ENCODE measurements around the gene TEX29. TPM values are rescaled to one million over a fixed set of nuclear protein-coding genes. Genes with fewer than 3 reads are reported as not detected.

TEX29 gene
- total and polyA plus RNA-seq, 3 donors from 2014 or later, result 10.4 to 48.9 (median 15.8) TPM

DNA sequence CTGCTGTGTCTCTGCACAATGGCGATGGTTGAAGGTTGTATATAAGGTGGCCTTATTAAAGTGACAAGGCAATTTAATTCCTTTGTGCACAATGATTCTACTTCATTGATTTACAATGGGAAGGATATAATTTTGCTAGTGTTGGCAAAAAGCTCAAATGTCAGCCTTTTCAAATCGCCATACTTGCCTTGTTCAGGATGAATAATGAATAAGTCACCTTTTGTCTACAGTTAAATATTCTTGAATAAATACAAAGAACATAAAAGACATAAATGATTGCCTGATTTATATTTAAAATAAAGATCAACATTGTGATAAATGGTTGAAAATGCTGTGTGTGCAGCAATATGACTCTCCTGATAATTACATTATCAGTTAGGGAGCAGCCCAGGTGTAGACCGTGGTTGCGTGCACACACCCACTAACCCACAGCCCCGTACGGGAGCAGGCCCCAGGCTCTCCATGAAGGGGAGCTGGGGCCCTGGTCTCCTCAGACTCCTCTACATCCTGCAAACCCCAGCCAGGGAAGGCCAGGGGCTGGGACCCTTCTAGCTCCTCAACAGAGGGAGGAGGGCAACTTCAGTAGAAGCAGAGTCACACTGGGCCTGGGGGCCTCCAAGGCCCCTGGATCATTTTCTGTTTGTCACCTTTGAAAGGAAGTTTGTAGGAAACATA, 64.9 kb downstream of the TEX29 start:
- intact Hi-C loops (cut with DNase I; ENCODE audit: low total_unique reads), result no loop called here
- no peak overlapping the region for H3K4me3 ChIP-seq
- H3K27ac ChIP-seq, result no peak overlapping the region
- TF ChIP-seq, protein P1, sequence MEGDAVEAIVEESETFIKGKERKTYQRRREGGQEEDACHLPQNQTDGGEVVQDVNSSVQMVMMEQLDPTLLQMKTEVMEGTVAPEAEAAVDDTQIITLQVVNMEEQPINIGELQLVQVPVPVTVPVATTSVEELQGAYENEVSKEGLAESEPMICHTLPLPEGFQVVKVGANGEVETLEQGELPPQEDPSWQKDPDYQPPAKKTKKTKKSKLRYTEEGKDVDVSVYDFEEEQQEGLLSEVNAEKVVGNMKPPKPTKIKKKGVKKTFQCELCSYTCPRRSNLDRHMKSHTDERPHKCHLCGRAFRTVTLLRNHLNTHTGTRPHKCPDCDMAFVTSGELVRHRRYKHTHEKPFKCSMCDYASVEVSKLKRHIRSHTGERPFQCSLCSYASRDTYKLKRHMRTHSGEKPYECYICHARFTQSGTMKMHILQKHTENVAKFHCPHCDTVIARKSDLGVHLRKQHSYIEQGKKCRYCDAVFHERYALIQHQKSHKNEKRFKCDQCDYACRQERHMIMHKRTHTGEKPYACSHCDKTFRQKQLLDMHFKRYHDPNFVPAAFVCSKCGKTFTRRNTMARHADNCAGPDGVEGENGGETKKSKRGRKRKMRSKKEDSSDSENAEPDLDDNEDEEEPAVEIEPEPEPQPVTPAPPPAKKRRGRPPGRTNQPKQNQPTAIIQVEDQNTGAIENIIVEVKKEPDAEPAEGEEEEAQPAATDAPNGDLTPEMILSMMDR (IDR thresholded peaks at IDR 0.05), result no peak
- no peak for TF ChIP-seq POLR2A (IDR thresholded peaks at IDR 0.05)
- no peaks in the 10 kb centered on the region for H3K36me3 ChIP-seq (ENCODE audit: low read depth, missing control alignments)
- H3K27me3 ChIP-seq, result no peaks in the 10 kb centered on the region
- H3K4me1 ChIP-seq, result no peaks in the 10 kb centered on the region
- WGBS, 2 donors, result 84% methylated on average over 6 of the region's 6 CpGs
- H3K9me3 ChIP-seq, result no peaks in the 10 kb centered on the region
- DNase-seq, result no peak

DNA sequence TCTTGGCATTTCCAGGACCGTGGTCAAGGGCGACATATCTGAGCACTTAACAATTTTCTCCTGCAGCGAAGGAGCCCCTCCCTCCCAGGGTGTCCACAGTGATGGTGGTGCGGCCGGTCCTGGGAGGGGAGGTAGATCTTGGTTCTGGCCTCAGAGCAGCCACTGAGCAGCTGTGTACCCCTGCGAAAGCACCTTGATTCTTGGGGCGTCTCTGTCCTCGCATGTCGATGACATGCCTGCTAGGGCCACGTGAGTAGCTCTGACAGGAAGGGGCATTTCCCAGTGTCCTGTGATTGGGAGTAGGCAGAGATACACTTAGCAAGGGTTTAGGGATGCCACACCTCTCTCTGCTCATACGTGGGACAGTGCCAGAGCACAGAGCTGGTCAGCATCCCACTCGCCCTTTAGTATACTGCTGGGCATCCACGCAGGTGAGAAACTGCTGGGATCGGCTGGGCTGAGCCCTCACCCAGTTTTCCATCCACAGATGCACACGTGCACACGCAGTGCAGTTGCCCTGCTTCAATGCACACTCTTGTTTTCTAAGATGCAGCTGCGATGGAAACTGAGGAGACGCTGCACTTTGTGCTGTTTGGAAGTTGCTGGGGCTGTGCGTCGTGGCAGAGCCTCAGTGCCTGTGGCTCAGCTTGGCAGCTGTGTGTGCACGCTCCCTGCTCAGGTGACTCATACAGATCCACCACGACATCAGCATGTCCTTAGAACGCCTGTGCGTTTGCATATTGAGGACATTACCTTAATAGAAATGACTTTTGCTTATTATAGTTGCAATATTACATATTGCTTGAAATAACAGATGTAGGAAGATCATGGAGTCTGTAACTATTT, 66.8 kb downstream of the TEX29 start:
- Histone ChIP-seq H3K9me3 (no peaks in the 10 kb centered on the region), H3K4me3 (no peak overlapping the region), H3K27ac (no peak overlapping the region), H3K4me1 (no peaks in the 10 kb centered on the region), H3K27me3 (no peaks in the 10 kb centered on the region), H3K36me3 (ENCODE audit: low read depth, missing control alignments) (no peaks in the 10 kb centered on the region)
- intact Hi-C loops (cut with DNase I; ENCODE audit: low total_unique reads), result no loop called here
- WGBS, 2 donors, result 89 to 92% methylated on average over 18 to 24 of the region's 24 CpGs
- TF ChIP-seq, protein P1 (IDR thresholded peaks at IDR 0.05), result no peak
- TF ChIP-seq POLR2A (IDR thresholded peaks at IDR 0.05), result no peak
- no peak for DNase-seq

DNA sequence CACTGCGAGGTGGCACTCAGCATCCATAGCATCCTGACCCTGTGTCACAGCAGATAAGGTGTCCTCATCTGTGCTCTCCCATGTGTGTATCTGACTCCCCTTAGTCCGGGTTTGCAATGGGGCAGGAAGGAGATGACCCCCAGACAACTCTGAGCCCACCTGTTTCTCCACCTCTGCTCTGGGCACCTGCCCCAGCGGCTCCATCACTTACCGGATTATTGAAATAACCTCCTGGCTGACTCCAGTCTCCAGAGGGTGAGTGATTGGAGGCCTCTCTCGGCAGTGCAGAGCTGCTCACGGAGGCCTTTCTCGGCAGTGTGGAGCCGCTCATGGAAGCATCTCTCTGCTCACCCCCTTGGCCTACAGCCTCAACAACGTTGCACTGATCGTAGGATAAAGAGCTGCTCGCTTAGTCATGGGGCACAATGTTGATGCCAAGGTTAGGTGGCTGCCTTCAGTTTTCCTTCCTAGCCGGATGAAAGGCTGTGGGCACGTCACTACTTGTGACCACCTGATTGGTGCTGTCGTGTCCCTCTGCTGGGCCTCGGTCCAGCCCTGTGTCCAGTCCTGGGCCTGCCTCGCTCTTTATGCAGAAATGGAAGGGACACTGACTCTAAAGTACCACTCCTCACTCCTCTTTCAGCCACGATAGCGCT, 67.6 kb downstream of the TEX29 start:
- no peaks in the 10 kb centered on the region for H3K4me1 ChIP-seq
- DNase-seq, result no peak
- intact Hi-C loops (cut with DNase I; ENCODE audit: low total_unique reads), result no loop called here
- no peaks in the 10 kb centered on the region for H3K36me3 ChIP-seq (ENCODE audit: low read depth, missing control alignments)
- H3K4me3 ChIP-seq, result no peak overlapping the region
- no peak overlapping the region for H3K27ac ChIP-seq
- TF ChIP-seq, protein P1 (IDR thresholded peaks at IDR 0.05), result no peak
- TF ChIP-seq POLR2A (IDR thresholded peaks at IDR 0.05), result no peak
- no peaks in the 10 kb centered on the region for H3K27me3 ChIP-seq
- no peaks in the 10 kb centered on the region for H3K9me3 ChIP-seq
- WGBS, 2 donors, result 76 to 85% methylated on average over 17 to 18 of the region's 18 CpGs

DNA sequence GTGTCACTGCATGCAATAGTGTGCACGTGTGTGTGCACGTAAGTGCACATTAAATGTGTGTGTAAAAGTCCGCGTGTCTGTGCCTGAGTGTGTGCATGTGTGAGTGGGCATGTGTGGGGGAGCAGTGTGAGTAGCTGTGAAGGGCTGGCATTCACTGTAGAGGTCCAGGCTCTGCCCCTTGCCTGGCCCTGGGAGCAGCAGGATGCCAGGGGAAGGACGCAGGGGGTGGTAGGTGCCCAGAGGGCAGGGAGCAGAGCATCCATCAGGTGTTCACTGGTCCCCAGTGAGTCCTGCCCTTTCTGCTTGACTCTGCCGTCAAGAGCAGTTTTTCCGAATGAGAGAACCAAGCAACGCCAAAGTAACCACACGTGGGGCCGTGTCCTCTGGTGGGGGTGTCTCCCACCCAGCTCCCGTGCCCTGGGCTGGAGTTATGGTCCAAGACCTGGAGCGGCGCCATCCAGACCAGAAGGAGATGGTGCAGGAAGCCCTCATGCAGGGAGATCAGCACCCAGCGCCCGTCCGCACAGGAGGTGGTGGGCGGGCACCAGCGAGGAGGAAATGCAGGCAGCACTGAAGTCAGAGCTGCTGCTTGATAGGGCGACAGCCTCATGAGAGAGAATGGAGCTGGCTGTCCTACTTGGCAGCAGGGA, 68.5 kb downstream of the TEX29 start:
- WGBS, 2 donors, result 85 to 89% methylated on average over 19 of the region's 19 CpGs
- Histone ChIP-seq H3K27me3 (no peaks in the 10 kb centered on the region), H3K27ac (no peak overlapping the region), H3K36me3 (ENCODE audit: low read depth, missing control alignments) (no peaks in the 10 kb centered on the region), H3K4me3 (no peak overlapping the region), H3K9me3 (no peaks in the 10 kb centered on the region), H3K4me1 (no peaks in the 10 kb centered on the region)
- DNase-seq, result no peak
- TF ChIP-seq POLR2A (IDR thresholded peaks at IDR 0.05), result no peak
- TF ChIP-seq, protein P1 (IDR thresholded peaks at IDR 0.05), result no peak
- intact Hi-C loops (cut with DNase I; ENCODE audit: low total_unique reads), result no loop called here

Data from testis (tissue), 3 donors.